ENCODE measurements around the gene MEN1. TPM values are rescaled to one million over a fixed set of nuclear protein-coding genes. Genes with fewer than 3 reads are reported as not detected.
"Not testable (repeated sequence)": the region's sequence is repeated elsewhere in the genome, so short reads cannot be mapped to it uniquely, and the experiment has no call there.

Gene MEN1
- total and polyA plus RNA-seq, 7 donors: 6.8 to 26.1 (median 9.4) TPM

DNA sequence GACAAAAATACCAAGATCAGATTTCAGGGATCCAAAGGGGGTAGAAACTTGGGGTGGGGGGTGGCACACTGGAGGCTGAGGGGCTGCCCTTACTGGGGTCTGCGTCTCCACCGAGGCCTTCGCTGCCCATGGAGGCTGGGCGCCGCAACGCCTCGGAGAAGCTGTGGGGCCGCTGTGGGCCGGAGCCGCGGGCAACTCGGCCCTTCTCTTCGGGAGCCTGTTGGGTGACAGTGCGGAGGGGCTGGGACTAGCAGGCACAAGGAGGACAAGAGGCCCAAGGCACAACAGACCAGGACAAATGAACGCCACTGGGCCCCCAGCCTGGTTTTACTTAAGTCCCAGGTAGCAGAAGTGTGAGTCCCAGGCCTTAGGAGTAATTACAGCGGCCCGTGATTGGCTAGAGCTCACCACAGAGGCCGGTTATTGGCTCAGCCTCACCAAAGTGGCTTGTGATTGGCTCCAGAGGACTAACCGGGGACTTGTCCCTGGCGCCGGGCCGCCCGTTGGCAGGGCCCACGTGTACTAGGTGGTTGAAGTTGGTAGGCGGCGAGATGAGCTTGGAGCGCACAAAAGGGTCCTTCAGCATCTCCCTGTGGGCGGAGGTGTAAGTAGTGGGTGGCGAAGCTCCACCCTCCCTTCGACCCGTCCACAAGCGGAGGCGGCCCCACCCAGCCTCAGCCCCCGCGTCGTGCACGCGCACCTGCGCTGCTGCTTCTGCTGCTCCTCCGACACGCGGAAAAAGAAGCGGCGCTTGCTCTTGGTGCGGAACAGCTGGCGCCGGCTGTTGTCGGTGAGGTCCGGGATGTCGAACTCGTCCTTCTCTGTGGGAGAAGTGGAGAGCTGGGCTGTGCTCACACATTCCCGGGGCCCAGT, 16.5 kb upstream of the MEN1 start:
- no peak for DNase-seq
- Histone ChIP-seq H3K27ac (no peak overlapping the region), H3K4me3 (no peak overlapping the region), H3K9me3 (no peaks in the 10 kb centered on the region), H3K4me1 (no peaks in the 10 kb centered on the region), H3K27me3 (no peaks in the 10 kb centered on the region), H3K36me3 (no peaks in the 10 kb centered on the region)
- TF ChIP-seq EP300 (IDR thresholded peaks at IDR 0.05) (no peak), POLR2A (IDR thresholded peaks at IDR 0.05) (no peak), POLR2AphosphoS5 (IDR thresholded peaks at IDR 0.05) (no peak)
- TF ChIP-seq, protein P1, sequence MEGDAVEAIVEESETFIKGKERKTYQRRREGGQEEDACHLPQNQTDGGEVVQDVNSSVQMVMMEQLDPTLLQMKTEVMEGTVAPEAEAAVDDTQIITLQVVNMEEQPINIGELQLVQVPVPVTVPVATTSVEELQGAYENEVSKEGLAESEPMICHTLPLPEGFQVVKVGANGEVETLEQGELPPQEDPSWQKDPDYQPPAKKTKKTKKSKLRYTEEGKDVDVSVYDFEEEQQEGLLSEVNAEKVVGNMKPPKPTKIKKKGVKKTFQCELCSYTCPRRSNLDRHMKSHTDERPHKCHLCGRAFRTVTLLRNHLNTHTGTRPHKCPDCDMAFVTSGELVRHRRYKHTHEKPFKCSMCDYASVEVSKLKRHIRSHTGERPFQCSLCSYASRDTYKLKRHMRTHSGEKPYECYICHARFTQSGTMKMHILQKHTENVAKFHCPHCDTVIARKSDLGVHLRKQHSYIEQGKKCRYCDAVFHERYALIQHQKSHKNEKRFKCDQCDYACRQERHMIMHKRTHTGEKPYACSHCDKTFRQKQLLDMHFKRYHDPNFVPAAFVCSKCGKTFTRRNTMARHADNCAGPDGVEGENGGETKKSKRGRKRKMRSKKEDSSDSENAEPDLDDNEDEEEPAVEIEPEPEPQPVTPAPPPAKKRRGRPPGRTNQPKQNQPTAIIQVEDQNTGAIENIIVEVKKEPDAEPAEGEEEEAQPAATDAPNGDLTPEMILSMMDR (IDR thresholded peaks at IDR 0.05): no peak
- intact Hi-C loops (cut with DNase I): no loop called here
- WGBS, 2 donors: 93 to 94% methylated on average over 52 of the region's 52 CpGs

DNA sequence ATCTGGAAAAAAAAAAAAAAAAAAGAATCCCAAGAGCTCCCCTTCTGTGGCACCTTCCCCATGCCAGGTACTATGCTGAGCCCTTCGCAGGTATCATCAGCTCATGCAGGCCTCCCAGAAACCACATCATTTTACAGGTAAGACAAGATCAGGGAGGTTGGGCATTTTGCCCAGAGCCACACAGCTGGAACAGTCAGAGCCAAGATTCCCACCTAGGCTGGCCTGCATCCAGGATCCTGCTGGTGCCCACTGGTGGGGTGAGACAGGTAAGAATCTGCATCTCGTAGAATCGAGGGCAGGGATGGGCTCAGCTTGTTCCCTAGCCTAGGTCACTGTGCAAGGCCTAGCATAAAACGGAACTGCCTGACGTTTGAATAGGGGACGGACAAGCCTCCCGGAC, 15.7 kb upstream of the MEN1 start:
- H3K36me3 ChIP-seq: no peaks in the 10 kb centered on the region
- H3K4me1 ChIP-seq: no peaks in the 10 kb centered on the region
- TF ChIP-seq POLR2A (IDR thresholded peaks at IDR 0.05) (no peak), POLR2AphosphoS5 (IDR thresholded peaks at IDR 0.05) (no peak), EP300 (IDR thresholded peaks at IDR 0.05) (no peak)
- TF ChIP-seq, protein P1 (IDR thresholded peaks at IDR 0.05): no peak
- no peaks in the 10 kb centered on the region for H3K27me3 ChIP-seq
- no peak overlapping the region for H3K4me3 ChIP-seq
- whole genome bisulfite sequencing, 2 donors: 84 to 95% methylated on average over 7 of the region's 7 CpGs
- no peak overlapping the region for H3K27ac ChIP-seq
- DNase-seq: no peak
- no peaks in the 10 kb centered on the region for H3K9me3 ChIP-seq
- intact Hi-C loops (cut with DNase I): no loop called here

DNA sequence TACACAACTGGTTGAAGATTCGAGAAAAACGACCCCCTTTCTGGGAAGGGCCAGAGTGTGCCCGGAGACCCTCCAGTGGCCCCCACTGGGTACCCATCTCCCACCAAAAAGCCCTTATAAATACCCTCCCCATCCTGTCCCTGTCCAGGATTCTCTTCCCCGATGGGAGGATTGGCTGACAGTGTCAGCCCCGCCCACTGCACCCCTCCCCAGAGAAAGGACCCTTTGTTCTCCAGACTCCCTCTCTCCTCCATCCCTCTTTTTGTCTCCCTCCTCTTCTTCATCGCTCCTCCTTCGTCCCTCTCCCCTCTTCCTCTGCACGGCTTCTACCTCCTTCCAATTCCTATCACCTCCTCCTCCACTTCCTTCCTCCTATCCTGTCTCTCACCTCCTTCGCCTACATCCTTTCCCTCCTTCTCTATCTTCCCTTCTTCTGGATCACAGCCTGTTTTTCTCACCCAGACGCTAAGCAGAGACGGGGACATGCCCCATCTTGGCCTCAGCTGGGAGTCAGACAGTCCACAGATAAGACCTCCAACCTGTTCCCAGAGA, 13.3 kb upstream of the MEN1 start:
- 77 to 84% methylated on average over 11 of the region's 11 CpGs for WGBS, 2 donors
- Histone ChIP-seq H3K36me3 (no peaks in the 10 kb centered on the region), H3K27ac (no peak overlapping the region), H3K4me3 (no peak overlapping the region), H3K4me1 (no peaks in the 10 kb centered on the region), H3K9me3 (no peaks in the 10 kb centered on the region), H3K27me3 (no peaks in the 10 kb centered on the region)
- intact Hi-C loops (cut with DNase I): no loop called here
- DNase-seq: no peak
- TF ChIP-seq POLR2A (IDR thresholded peaks at IDR 0.05): no peak
- TF ChIP-seq POLR2AphosphoS5 (IDR thresholded peaks at IDR 0.05): no peak

DNA sequence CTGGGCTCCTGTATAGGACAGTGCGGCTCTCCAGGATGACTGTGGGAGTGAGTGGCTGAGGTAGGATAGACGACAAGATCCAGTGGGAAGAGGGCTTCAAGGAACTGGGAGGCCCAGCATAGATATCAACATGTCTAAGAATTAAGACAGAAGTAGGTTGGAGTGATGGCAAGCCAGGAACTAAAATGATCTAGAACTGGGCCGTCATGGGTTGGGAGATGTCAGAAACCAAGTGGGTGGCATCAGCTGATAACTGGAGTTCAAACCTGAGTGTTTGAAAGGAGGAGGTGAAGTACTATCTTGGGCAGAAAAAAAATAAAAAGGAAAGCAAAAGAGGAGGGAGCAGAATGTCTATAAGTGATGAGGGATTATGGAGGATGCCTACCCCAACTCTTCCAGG, 7.1 kb upstream of the MEN1 start:
- H3K4me3 ChIP-seq: no peak overlapping the region
- H3K9me3 ChIP-seq: no peaks in the 10 kb centered on the region
- no peak for DNase-seq
- 87 to 91% methylated on average over 3 of the region's 3 CpGs for WGBS, 2 donors
- TF ChIP-seq EP300 (IDR thresholded peaks at IDR 0.05) (no peak), POLR2AphosphoS5 (IDR thresholded peaks at IDR 0.05) (no peak), POLR2A (IDR thresholded peaks at IDR 0.05) (no peak)
- TF ChIP-seq, protein P1 (IDR thresholded peaks at IDR 0.05): no peak
- H3K27me3 ChIP-seq: no peaks in the 10 kb centered on the region
- H3K27ac ChIP-seq: no peak overlapping the region
- no peaks in the 10 kb centered on the region for H3K4me1 ChIP-seq
- intact Hi-C loops (cut with DNase I): no loop called here
- H3K36me3 ChIP-seq: no peaks in the 10 kb centered on the region

DNA sequence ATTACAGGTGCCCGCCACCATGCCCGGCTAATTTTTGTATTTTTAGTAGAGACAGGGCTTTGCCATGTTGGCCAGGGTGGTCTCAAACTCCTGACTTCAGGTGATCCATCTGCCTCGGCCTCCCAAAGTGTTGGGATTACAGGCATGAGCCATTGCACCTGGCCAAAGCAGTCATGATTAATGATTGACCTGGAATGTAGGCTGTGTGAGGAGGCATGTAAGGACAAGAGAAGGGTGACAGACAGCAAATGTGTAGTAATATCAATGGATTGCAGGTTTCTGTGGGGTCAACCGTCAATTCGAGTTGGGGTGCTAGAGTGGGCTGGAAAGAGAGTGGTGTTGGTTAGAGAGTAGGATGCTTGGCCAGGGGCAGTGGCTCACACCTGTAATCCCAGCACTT, 5.1 kb upstream of the MEN1 start:
- H3K4me1 ChIP-seq; H3K4me3 ChIP-seq; H3K9me3 ChIP-seq; H3K27ac ChIP-seq; DNase-seq; H3K27me3 ChIP-seq; intact Hi-C loops (cut with DNase I); H3K36me3 ChIP-seq: not testable (repeated sequence)
- 42 to 75% methylated on average over 5 of the region's 5 CpGs for WGBS, 2 donors
